Stimulated activated CD8-positive, alpha-beta memory T cell treated with anti-CD3 and anti-CD28 coated beads, Interleukin-12 subunit alpha, Interleukin-12 subunit beta, amount 100 ng/mL, for 24 hours (primary cell): Measurements from ENCODE around the gene ALDH16A1.

Source experiments
- DNase-seq: peaks from one replicate; pipeline ENCODE4 v3.0.0-alpha.2; 2020; ENCODE audit errors: extremely low read depth

The ALDH16A1 gene

DNA sequence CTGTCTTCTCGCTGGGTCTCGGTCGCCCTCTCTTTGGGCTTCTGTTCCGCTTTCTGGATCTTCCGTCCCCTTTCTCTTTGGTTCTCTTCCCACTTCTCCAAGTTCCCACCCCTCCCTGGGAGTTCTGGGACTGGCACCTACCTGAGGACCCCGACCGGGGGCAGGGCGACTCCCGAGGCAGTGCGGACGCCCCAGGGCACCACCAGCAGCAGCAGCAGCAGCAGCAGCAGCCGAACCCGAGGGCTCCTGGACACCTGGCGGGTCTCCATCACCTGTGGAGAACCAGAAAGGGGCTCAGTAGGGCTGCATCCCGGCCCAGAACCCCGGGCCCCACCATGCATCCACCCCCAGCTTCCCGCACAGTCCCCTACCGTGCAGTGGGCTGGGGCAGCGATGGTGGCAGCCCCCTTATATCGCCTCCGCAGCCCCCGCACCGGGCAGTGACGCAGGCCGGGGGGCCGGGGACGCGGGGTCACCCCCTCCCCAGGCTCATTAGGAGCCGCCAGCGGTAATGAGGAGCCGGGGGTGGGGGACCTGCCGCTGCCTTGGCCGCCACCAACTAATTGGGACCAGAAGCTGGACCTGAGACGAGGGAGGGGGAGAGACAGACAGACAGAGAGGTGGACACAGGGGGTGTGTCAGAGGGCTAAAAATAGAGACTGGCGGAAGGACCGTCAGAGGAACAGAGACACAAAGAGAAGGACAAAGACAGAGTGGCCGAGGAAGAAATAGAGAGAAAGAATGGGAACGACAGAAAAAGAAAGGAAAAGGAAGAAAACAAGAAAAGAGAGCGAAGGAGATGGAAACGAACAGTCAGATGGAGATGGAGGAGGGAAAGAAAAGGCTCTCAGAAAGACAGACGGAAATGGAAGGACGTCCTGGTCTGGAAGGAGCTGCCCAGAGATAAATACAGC lies 29.7 kb upstream of the ALDH16A1 start, which contains the start of gene PTH2:
TSS of gene PTH2 (minus strand) at position 371 of the 914 bp plus-strand sequence. CDS start at position 269, 102 bp downstream.
- no peak for DNase-seq

DNA sequence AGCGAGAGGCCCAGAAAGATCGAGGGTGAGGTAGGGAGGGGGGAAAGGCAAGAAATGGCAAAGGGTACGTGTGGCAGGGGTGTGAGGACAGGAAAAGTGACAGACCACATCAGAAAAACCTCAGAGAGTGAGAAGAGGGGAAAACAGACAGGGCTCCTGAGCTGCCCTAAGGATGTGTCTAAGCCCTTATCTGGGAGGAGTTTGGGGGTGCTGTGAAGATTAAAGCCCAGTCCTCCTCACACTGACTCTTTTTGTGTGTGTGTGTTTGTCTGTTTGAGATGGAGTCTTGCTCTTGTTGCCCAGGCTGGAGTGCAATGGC lies 29.1 kb upstream of the ALDH16A1 start:
- no peak for DNase-seq

DNA sequence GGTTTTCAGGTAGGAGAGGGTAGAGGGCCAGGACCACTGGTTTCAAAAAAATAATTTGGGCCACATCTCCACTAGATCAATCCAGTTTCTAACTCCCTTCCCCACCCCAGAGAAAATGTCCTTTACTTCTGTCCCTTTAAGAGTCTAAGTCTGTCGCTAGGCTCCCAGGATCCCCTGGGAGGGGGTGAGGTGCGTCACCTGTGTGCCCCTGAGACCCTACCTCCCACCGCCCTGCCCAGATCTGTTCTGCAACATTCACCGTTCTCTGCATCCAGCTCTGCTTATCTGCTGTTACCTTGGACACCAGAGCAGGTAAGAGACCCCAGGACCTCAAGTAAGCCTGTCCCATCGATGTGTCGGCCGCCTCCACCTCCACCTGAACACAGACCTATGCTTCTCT lies 27.8 kb upstream of the ALDH16A1 start, which contains the start of gene GFY:
TSS of gene GFY (plus strand) at position 211 of the 400 bp plus-strand sequence. CDS start 1,043 bp downstream, outside the sequence.
- no peak for DNase-seq

DNA sequence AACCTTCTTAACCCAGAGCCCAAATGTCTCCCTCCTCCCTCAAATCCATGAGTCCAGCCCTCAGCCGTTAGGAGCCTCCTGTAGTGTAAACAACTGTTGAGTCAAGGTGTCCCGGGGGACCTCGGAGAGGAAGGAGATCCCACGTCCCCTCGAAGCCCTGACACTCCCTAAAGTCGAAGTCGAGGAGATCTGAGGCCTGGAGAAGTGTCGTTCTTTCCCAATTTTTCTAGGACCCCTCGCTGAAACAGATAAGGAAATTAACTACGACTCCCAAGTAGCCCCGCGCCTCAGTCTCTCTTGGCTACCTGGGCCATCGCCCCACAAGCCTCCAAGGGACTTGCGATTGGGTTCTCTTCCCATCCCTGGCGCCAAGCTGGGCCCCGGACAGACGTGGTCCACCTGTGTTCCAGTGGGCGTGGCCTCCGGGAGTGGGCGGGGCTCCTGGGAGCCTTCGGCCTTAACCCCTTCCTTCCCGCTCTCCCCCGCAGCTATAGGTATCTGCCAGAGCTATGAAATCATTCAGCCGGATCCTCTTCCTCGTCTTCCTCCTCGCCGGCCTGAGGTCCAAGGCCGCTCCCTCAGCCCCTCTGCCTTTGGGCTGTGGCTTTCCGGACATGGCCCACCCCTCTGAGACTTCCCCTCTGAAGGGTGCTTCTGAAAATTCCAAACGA lies 27.0 kb upstream of the ALDH16A1 start:
- DNase-seq = no peak

DNA sequence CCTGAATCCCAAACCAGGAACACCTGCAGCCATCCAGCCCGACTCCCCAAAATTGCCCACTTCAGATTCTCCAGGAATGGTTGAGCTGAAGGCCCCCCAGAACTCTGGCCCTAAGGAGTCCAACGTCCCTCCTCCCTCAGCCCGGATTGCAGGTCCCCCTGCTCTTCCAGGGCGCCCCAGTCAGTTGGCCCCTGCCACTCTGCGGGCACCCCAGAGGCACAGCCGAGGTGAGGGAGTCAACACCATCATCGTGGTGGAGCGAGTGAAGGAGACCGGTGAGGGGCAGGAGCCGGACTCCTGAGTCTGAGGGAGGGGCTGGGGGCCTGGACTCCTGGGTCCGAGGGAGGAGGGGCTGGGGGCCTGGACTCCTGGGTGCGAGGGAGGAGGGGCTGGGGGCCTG lies 25.7 kb upstream of the ALDH16A1 start:
- DNase-seq = no peak

DNA sequence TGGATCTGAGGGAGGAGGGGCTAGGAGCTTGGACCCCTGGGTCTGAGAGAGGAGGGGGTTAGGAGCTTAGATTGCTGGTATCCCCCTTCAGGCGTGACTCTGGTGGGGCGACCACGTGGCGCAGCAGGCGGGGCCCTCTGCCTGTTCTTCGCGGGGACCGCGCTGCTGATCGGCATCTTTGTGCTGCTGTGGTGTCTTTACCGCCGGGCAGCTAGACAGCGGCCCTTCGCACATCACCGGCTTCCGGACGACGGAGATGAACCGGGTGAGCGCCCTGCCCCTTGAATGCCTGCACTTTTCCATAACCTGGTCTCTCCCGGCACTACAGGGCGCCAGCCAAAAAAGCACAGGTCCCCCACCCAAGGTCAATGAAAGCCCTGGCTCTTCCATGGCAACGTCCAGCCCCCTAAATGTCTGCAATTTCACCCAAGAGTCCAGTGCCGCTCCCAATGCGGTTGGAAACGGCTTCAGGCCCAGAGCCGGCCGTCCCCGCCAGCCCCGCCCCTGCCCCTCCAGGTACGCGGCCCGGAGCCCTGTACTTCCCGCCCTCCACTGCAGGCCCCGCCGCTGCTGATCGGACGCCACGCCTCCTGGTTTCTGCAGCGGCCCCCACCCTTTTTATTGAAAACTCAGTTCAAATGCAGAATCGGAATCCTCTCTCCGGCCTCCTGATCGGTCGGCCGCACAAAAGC lies 25.0 kb upstream of the ALDH16A1 start:
- no peak for DNase-seq

DNA sequence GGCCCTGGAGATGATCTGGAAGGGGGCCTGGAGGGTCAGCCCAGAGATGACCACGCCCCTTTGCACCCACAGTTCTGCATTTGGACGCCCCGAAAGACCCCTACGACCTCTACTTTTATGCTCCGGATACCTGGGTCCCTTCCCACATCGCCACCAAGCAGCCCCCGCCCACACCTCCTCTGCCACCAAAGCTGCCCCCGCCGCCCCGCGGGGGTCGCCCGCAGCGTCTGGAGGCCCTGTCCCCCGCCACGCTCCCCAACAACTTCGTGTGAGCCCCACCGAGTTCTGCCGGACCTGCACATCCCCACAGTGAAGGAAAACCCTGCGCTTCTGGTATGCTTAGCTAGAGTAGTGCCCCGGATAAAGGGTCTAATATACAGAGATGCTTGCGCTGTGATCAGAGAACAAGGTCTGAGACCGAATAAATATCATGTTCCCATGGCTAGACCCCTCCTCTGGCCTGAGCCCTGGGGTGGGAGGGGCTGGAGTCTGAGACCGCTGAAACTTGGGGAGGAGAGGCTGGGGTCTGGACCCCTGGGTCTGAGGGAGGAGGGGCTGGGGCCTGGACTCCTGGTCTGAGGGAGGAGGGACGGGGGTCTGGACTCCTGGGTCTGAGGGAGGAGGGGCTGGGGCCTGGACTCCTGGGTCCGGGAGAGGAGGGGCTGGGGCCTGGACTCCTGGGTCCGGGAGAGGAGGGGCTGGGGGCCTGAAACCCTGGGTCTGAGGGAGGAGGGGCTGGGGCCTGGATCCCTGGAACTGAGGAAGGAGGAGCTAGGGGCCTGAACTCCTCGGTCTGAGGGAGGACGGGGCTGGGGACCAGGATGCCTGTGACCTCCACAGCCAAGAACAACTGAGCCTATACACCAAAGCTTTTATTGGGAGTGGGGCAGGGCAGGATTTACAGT lies 24.2 kb upstream of the ALDH16A1 start:
- DNase-seq = no peak

DNA sequence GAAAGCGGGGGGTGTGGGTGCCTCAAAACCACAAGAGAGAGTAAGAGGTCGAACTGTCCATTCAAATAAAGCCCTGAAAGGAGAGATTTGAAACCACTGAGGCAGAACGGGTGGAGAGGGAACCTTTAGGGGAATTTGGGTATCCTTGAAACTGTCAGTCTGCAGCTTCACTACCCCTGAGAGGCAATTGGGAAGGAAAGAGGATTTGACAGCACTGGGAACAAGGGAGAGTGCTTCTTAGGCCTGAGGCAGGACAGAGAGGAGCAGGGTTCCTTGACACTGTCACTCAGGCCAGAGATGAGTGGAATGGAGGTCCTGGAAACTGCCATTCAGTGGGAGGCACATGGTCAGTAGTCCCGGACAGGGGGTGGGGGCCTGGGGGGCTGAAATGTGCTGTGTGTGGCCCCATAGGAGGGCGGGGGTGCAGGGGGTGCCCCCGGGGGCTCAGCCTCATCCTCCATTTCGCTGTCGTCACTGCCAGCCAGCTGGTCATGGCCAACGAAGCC lies 22.8 kb upstream of the ALDH16A1 start:
- no peak for DNase-seq

DNA sequence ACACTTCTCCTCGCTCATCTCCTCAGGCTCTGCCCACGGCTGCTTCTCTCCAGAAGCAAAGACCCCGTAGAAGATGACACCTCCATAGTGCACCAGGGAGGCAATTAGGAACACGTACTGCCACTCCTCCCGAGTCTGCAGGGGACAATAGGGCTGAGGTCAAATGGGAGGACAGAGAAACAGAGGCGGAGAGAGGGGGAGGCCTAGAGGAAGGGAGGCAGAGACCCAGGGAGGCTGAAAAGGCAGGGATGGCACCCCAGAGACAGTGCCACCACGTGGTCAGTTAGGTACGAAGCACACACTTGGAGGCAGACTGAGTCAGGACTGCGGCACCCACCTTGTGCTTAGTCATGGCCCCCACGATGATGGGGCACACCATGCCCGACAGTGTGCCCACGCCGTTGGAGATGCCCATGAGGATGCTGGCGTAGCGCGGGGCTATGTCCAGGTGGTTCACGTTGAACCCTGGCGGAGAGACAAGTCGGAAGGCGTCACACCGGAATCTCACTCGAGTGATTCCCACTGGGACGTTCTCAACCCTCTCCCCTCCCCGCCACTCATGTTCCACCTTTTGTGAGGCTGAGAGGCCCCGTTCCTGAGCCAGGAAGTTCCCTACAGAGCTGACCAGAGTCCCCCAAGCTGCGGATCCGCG lies 22.2 kb upstream of the ALDH16A1 start:
- DNase-seq = no peak

DNA sequence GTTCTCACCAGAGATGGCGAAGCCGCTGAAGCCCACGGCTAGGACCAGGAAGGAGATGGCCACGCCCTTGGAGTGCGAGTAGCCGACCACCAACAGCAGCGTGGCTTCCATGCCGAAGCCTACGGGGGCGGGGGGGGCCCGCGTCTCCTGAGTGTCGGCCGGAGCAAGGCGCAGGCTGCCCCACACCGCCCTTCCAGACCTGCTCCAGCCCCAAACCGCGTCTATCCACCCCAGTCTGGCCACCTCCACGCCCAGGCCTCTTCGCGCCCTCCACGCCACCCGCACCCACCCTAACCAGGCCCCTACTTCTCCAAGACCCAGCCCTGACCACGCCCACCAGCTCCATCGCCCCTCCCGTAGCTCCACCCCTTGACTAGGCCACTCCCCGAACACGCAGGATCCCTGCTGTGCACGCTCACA lies 21.7 kb upstream of the ALDH16A1 start:
- no peak for DNase-seq

DNA sequence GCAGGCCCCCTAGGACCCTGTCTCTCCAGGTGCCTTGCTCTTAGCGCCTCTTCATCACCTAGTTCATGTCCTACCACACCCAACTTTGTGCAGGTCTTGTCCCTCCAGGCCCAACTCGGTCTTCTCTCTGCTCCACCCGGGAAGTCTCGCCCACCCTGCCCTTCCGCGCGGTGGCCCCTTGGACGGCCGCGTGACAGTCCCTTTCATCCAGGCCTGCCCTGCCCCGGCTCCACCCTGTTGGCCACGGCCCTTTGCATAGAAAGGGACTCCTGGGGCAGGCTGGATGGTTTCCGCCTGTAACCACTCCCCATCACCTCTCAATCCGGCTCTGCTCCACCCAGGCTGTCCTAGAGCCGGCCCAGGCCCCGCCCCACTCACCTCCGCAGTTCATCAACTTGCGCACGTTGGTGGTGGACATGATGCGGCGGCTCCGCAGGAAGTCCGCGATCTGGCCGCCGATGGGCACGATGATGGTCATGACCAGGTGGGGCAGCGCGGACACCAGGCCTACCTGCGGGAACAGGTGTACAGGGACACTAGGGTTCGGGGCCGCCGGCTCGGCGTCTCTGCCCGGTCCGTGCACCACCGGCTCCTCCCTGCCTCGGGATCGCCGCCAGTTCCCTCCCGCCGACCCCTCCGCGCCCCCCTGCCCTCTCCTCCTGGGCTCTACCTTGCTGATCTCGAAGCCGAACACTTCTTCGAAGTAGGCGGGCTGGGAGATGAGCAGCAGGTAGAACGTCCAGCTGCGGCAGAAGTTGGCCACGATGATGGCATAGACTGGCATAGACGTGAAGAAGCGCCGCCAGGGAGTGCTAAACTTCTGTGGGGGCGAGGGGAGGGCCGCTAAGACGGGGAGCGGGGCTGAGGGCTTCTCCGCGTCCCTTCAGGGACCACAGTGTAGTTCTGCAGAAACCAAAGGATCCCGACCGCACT lies 20.6 kb upstream of the ALDH16A1 start:
- no peak for DNase-seq

DNA sequence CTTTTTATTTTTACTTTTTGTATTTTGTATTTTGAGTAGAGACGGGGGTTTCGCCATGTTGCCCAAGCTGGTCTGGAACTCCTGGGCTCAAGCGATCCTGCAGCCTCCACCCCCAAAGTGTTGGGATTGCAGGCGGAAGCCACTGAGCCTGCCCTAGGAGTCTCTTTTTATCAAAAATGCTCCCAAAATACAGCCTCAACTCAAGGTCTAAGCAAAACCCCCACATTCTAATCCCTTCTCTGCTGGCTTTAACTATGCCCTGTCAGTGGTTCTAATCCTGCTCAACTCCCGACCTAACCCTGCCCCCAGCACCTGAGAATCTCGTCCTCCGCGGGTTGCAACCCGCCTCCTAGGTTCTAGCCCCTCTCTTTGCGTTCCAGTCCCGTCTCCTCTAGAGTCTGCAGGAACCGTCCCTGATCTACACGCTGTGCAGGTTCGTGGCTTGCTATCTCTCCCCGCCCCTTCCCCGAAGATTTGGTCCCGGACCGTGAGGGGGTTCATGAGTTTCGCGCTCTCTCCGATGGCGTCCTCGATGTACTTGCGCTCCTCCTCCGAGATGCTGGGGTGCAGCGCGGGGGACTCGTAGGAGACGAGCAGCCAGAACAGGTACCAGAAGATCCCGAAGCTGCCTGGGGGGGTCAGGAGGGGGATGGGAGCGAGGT lies 19.7 kb upstream of the ALDH16A1 start:
- no peak for DNase-seq

DNA sequence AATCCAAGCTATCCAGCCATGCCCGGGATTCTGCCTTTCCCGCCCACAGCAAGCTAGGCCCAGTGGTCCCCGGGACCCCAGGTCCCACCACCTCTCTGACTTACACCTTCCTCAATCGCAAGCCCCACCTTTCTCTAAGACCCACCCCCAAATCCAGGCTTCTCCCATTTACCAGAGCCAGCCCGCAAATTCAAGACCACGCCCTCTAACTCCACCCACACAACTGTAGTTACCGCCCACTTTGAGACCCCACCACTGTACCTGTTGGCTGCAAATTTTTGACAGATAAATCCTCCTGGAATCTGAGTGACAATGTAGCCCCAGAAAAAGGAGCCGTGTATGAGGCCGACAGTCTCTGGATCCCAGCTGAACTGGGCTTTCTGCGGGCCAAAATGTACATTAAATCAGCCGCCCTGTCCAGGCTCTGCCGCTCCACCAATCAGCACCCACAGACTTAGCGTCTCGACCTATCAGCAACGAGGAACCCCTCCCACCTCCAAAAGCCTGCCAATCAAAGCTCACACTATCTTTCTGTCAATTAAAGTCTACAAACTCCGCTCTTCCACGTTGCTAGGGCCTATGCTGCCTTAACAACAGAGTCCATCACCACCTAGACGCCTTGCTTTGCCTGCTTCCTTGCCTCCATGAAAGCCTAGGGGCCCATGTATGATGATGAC lies 18.0 kb upstream of the ALDH16A1 start:
- no peak for DNase-seq

DNA sequence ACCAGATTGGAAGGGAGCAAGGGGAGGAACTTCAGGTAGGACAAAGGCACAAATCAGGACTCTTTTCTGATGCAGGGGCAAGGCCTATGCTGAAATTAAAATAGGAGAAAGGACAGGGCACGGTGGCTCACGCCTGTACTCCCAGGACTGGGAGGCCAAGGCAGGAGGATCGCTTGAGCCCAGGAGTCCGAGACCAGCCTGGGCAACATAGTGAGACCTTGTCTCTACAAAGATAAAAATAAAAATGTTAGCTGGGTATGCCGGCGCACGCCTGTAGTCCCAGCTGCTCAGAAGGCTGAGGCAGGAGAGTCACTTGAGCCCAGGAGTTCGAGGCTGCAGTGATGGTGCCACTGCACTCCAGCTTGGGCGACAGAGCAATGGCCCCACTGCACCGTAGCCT lies 17.4 kb upstream of the ALDH16A1 start:
- DNase-seq = no peak

DNA sequence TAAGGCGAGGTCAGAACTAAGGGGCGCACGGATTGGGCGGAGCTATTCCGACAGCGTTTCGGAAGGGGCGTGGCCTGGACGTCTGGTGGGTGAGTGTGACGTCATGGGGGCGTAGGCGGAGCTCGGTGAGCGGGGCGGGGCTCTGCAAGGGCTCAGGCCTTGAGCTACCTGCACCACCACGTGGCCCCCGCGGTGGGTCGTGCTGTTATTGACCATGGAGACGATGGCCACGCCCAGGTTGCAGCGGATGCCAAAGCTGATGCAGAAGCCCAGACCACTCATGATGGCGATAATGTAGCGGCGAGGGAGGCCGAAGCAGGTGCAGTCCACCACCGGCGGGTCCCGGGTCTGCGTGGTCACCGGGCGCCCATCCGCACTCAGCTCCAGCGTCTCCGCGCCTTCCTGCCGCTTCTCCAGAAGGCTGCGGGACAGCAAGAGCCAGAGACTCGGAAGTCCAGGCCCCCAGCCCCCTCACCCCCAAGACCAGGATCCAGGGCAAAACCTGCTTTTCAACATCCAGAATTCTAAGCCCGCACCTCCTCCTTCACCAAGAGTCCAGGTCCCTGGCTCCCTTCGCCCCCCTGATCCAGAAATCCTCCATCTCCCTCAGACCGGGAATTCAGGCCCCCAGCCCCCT lies 16.5 kb upstream of the ALDH16A1 start:
- no peak for DNase-seq

DNA sequence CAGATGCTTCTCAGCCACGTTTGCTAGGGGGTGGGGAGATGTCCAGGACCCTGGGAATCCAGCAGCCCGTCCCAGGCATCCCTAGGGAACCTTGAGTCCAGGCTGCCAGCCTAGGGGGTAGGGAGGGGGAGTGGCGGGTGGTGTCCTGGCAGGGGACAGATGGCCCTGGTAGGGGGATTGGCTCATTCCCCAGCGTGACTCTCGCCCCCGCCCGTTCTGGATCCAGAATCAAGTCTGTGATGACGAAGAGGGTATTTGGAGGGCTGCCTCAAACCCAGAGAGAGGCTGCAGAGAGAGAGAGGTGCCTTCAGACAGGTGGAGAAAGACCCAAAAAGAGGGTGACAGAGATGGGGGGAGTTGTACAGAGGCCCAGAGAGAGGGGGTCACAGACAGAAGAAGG lies 15.8 kb upstream of the ALDH16A1 start:
- no peak for DNase-seq

DNA sequence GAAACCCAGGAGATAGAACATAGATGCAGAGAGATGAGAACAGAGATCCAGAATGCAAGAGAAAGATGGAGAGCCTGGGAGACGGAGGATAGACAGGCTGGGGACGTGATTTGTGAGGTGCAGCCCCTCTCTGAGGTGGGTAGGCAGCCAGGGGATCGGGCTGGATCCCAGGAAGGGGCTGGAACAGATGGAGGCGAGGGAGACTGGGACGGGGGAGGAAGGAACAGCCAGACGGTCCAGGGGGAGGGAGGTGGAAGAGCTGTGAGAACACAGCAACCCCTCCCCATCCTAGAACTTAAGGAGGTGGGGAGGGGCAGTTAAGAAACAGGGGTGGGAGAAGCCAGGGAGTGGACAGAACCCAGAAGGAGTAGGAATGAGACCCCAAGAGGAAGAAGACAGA lies 14.8 kb upstream of the ALDH16A1 start:
- DNase-seq = no peak

DNA sequence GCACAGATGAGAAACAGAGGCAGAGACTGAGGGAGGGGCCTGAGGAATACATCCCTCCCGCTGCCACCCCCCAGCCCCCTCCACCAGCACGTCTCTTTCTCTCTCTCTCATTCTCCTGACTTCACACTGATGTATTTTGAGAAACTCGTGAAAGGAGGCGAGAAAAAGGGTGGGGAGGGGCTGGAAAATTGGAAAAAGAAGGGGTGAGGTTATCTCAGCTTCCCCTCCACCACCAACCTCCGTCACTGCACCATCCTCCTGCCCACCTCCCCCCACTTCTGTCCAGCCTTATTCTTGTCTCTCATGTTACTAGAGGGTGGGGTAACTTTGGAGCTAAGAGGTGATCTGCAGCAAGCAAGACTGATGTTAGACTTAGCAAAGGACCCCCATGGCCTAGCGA lies 13.2 kb upstream of the ALDH16A1 start:
- DNase-seq = no peak
